ENCODE data around the gene SYNM.

Gene SYNM

DNA sequence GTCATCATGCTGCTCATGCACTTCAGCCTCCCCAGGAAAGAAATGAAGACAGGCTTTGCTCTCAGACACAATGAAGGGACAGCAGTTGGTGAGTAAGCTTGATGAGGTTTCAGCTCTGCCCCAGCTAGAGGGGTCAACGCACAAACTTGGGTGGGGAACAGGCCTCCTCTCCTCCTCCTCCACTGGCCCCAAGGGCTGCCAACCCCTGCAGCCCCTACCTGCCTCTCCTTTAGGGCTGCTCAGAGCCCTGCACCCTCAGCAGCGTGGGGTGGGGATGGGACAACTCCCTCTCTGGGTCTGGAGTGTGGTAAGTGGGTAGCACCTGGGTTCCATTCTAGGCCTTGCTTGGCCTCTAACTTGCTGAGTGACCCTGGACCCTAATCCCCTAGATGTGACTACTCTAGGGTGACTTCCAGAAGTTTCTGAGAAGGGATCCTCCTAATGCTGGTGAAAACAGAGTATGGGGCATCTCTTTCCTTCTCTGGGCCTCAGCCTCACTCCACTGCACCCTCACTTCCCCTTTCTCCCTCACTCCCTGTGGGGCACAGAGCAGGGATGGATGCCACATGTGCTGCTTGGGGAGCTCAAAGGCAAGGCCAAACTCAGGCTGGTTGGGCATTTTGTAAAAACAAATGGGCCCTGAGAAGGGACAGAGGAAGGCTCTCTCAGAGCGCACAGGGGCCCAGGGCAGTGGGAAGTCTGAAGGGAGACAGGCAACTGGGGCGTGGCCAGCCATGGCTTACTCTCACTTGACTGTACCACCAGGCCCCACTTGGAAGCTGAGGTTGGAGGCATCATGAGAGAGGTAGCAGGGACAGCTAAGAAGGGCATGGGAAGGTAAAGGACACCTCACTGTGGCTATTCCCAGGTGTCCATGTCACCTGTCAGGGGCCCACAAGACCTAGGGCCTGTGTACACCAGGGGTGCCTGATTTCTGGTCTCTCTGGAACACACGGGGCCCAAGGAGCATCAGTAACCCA lies 64.0 kb downstream of the SYNM start:
- DNase-seq (ENCODE audit: low read depth in 2 of 2), result no peak

DNA sequence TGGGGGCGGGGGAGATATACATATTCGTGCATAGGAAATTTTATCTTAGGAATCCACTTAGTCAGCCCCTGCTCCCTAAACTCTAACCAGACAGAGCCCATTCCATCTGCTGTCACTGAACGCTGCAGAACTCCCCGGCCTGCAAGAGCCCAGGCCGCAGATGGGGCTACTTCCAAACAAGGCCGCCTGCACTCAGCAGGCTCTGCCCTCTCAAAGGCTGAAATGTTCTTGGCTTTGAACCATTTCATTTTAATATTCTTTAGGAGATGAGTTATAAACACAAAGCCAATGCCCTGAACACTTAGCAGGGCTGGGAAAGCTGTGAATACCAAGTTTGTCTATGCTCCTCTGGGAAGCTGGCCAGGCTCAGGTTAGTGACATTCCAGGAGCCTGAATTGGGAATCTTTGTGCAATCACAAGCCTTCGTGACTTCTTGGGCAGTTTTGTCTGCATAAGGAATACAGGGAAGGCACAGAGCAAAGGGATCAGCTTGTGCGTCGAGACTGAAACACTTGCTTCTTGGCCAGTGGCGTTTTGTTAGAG lies 65.0 kb downstream of the SYNM start:
- DNase-seq (ENCODE audit: low read depth in 2 of 2), result peak; percentile 46 to 49

DNA sequence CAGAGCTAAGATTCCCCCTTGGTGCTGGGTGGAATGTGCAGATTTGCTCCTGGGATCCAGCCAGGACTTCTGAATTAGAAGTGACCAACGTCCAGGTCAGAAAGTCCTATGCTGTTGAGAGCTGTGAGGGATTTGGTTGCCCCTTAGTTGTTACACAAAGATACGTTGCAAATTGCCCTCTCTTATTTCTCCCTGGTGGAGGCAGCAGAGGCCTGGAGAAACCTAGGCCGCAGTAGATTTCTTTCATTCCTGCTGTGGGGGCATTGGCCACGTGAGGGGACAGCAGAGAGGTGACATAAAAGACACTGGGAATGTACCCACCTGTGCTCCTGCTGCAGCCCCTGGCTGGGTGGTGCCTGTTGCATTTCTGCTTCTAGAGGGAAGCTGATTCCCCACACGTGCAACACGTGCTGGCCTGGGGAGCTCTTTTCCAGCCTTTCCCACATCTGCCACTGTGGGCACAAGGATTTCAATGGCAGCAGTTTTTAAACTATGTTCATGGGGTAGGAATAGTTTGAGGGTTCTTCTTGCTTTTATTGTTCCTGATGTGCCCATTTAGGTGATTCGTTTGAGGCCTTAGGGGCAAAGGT lies 65.7 kb downstream of the SYNM start:
- DNase-seq (ENCODE audit: low read depth in 2 of 2), result no peak

DNA sequence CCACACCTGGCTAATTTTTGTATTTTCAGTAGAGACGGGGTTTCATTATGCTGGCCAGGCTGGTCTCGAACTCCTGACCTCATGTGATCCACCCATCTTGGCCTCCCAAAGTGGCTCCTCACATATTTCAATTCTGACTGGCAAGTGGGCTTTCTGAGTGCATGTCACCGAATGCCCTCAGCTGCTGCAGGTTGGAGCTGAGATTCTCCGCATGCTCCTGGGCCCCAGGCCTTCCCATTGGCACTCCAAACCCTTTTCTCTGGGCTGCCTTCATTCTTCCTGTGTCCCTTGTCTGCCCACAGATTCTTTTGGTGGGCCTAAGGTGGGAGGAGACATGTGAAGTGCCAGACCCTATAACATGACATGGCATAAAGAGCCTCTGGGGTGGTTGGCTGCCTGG lies 67.3 kb downstream of the SYNM start:
- DNase-seq (ENCODE audit: low read depth in 2 of 2), result no peak

DNA sequence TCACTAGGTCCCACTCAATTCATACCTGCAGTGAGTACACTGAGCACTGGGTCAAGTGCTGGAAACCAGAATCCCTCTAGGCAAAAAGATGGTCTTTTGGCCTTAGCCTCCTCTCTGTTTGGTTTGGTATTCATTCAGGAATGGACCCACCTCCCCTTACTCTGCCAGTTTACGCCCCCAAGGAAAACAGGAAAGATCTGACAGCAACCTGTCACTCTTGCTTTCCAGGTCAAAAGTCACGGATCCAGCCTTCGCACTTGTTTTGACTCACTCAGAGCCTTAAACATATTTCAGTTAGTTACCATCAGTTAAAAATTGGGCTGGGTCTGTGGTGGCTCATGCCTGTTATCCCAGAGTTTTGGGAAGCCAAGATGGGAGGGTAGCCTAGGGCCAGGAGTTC lies 68.1 kb downstream of the SYNM start:
- DNase-seq (ENCODE audit: low read depth in 2 of 2), result no peak

DNA sequence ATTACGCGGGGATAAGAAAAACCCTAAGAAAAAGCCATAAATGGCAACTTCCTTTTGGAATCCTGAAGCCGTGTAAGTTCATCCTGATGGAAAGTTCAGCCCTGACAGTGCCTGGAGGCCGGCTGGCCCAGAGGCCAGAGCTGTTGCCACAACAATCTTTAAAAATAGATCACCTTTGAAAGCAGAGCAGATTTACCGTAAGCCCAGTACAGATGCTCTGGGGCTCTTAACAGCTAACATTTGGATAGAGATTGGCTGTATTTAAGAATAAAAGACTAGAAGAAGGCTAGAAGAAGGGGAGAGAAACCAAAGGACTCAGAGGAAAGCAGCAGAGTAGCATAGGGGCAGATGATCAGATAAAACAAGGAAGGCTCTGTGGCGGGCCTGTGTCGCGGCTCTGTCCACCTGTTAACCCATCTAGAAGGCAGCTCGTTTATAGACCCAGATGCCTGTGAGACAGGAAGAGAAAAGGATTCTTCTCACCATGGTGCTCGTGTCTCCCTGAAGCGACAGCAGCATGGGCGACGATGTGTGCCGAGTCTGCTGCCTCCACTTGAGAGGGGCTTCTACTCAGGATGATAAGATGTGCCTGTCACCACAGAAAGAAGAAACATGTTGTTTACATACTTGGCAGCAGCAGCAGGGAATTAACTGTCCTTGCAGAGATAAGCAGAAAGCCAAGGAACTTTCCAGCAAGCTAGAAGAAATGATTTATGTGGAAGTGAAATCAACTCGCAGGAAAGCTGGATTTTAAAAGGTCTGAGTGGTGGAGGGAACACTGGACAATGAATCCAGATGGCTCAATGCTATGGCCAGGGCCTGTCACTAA lies 69.9 kb downstream of the SYNM start:
- DNase-seq (ENCODE audit: low read depth in 2 of 2), result no peak

DNA sequence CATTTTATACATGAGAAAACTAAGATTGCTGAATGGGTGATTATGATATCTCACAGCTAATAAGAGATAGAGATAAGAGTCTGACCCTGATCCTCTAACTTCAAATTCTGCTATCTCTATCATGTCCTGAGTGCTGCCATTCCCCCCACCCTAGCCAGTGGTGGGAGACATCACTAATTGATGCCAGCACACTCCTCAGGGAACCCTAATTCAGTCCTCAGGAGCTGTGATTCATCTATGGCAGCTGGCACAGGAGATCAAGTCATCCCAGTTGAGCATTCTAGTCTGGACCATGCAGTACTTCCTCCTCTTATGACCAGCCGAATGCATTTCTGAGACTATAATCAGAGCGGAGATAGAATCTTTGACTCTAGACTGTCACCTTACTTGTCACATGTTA lies 71.9 kb downstream of the SYNM start:
- DNase-seq (ENCODE audit: low read depth in 2 of 2), result no peak

DNA sequence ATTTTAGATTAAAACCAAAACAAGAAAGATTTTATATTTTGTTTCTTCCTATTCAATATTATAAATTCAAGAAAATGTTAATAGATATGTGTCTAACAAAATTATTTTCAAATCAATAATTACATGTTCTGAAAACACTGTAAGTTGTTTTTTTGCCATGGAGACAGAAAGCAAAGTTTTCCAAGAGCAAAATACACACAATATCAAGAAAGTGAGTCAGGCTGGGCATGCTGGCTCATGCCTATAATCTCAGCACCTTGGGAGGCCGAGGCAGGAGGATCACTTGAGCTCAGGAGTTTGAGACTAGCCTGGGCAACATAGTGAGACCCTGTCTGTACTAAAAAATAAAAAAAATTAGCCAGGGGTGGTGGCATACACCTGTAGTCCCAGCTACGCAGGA lies 72.8 kb downstream of the SYNM start:
- no peak for DNase-seq (ENCODE audit: low read depth in 2 of 2)

DNA sequence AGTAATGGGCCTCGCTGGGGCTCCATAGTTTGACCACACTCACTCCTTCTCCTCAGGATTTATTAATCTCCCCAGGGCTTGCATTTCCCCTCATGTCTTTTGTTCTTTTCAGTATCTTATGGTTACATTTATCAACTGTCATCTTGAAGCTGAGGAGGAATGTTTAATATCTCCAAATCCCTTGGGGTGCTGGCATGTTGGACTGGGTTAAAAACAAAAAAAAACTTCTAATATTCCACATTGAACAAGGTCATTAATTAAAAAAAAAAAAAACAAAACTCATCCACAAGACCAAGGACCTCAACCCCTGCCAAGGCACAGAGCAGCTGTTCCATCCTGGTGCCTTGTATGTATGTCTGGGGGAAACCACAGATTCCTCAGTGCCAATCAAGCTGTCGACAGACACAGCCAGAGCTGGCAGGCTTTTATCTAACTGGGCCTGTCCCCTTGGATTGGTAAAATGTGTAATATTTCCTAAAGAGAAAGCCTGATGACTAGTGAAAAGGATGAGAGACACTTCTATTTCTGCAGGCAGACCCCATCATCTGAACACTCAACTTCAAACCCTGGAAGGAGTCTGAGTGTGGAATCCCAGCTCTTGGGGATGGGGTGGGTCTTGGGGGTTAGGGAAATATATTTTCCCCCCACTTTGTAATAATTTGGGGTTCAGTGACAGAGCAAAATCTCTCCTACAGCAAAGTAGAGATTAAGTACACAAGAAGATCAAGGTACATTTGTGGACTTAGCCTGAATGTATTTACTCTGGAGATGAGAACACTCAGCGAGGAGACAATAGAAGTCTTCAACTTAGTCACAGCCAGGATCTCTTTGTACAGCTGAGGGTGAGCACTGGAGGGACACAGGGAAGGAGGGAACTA lies 75.4 kb downstream of the SYNM start:
- DNase-seq (ENCODE audit: low read depth in 2 of 2), result no peak

DNA sequence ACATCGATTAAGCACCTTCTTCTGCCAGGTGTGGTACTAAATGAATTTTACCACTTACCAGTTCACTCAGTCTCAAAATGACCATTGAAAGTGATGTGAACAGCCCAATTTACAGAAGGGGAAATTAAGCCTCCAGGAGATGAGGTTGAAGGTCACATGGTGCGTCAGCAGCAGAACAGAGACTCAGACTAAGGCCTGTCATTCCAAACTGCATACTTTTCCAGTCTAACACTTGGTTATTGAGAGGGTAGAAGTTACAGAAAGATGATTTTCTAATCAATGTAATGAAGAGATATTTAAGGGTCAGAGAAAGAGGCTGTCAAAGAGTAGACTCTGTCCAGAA lies 76.1 kb downstream of the SYNM start:
- DNase-seq (ENCODE audit: low read depth in 2 of 2), result no peak

DNA sequence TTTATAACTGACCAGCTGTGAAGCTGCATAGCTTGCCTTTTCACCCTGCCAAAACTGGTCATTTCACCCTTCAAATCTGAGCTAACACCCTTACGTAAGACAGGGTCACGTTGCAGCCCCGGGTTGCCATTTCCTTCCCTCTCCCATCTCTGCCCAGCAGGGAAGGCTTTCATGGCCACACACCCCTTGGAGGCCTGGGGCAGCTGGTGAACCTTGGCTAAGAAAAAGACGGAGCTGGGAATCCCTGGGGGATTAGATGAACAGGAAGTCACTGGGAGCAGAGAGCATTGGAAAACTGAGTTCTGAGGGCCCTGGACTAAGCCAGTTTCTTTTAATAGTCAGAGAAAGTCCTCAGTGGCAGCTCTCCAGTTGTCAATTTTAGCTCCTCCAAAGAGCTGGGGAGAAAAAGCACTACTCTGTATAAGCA lies 76.7 kb downstream of the SYNM start:
- no peak for DNase-seq (ENCODE audit: low read depth in 2 of 2)

DNA sequence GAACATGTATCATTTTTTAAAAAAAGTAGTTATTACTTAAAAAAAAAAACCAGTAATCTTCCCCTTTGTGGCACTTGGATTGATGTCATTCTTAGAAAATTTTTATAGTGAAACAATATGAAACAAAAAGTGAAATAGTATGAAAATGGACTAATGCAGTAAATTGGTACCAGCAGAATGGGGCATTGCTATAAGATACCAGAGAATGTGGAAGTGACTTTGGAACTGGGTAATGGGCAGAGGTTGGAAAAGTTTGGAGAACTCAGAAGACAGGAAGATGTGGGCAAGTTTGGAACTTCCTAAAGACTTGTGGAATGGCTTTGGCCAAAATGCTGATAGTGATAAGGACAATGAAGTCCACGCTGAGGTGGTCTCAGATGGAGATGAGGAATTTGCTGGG lies 77.9 kb downstream of the SYNM start:
- no peak for DNase-seq (ENCODE audit: low read depth in 2 of 2)

Data from fibroblast of skin of left biceps (primary cell).